OCI-LY7 (cell line): ENCODE measurements around the gene KIRREL1. TPM values are rescaled to one million over a fixed set of nuclear protein-coding genes. Genes with fewer than 3 reads are reported as not detected.

Experiments
- BruUV-seq: library from RNA; stranded (reverse); fragments of 400-500 nt; replicated peaks from 2 replicates; lab custom pipeline; 2021; lab: Mats Ljungman, UMichigan
- CTCF ChIA-PET: fragments of 300-600 bp; sonication (Branson Sonifier 250); formaldehyde crosslinking; loops from one replicate; lab custom pipeline; 2022; ENCODE audit warnings: antibody characterized with exemption; ENCODE audit not compliant: unreplicated experiment; lab: Charles Lee
- POLR2A ChIA-PET: fragments of 300-600 bp; sonication (Branson Sonifier 250); formaldehyde crosslinking; loops from one replicate; lab custom pipeline; 2022; ENCODE audit warnings: antibody characterized with exemption; lab: Charles Lee
- DNase-seq: peaks from one replicate; pipeline ENCODE4 v3.0.0-alpha.2; 2015; ENCODE audit warnings: low spot score
- H2AFZ ChIP-seq: fragments of 200-600 bp; sonication (generic), shearing (Covaris generic); 2 replicates; pipeline ENCODE4 v1.6.1; 2014; ENCODE audit warnings: mild to moderate bottlenecking, antibody characterized with exemption, low read length, moderate library complexity
- H3K27ac ChIP-seq: fragments of 200-600 bp; sonication (generic); 2 replicates; pipeline ENCODE4 v1.5.1; 2014; ENCODE audit warnings: mixed run types, low read depth, mild to moderate bottlenecking, moderate library complexity, low read length, inconsistent platforms; ENCODE audit not compliant: poor library complexity, severe bottlenecking
- H3K36me3 ChIP-seq: fragments of 200-600 bp; sonication (generic); 2 replicates; pipeline ENCODE4 v1.6.1; 2014; ENCODE audit warnings: mild to moderate bottlenecking, antibody characterized with exemption, low read length, moderate library complexity, mixed read lengths; ENCODE audit not compliant: insufficient read depth
- H3K4me1 ChIP-seq: fragments of 200-600 bp; sonication (generic); 2 replicates; pipeline ENCODE4 v1.5.1; 2014; ENCODE audit warnings: mild to moderate bottlenecking, low read length; ENCODE audit not compliant: insufficient read depth, poor library complexity, severe bottlenecking
- H3K4me2 ChIP-seq: fragments of 200-600 bp; sonication (generic); 2 replicates; pipeline ENCODE4 v1.6.1; 2014; ENCODE audit warnings: mild to moderate bottlenecking, low read length
- H3K4me3 ChIP-seq: fragments of 200-600 bp; sonication (generic); 2 replicates; pipeline ENCODE4 v1.5.1; 2014; ENCODE audit warnings: mild to moderate bottlenecking, low read depth, low read length; ENCODE audit not compliant: poor library complexity, severe bottlenecking
- H3K79me2 ChIP-seq: fragments of 200-600 bp; sonication (generic); 2 replicates; pipeline ENCODE4 v1.6.1; 2016; ENCODE audit warnings: low read depth, mild to moderate bottlenecking, low read length, moderate library complexity, mixed read lengths; ENCODE audit not compliant: insufficient read depth
- H3K9me2 ChIP-seq: fragments of 200-600 bp; sonication (generic); 2 replicates; pipeline ENCODE4 v1.6.1; 2016; ENCODE audit warnings: mild to moderate bottlenecking, low read length, mixed read lengths; ENCODE audit not compliant: insufficient read depth
- H3K9me3 ChIP-seq: fragments of 200-600 bp; sonication (generic); 2 replicates; pipeline ENCODE4 v1.6.1; 2014; ENCODE audit warnings: mild to moderate bottlenecking, mixed run types, low read length, mixed read lengths
- H4K20me1 ChIP-seq: fragments of 200-600 bp; sonication (generic); 2 replicates; pipeline ENCODE4 v1.6.1; 2014; ENCODE audit warnings: mild to moderate bottlenecking, antibody characterized with exemption, low read length, moderate library complexity, mixed read lengths; ENCODE audit not compliant: insufficient read depth
- CTCF ChIP-seq: fragments of 200-600 bp; sonication (generic); conservative IDR thresholded peaks from 2 replicates; pipeline ENCODE4 v1.5.1; 2014; ENCODE audit warnings: mild to moderate bottlenecking, antibody characterized with exemption, low read length, moderate library complexity, mixed read lengths
- EZH2phosphoT487 ChIP-seq: fragments of 200-600 bp; sonication (generic); IDR thresholded peaks from 2 replicates; pipeline ENCODE4 v1.6.1; 2018; ENCODE audit warnings: low read depth, borderline replicate concordance, mild to moderate bottlenecking, mixed run types, antibody characterized with exemption, low read length, moderate library complexity, mixed read lengths
- intact Hi-C: fragments of 100-400 bp; cut with micrococcal nuclease; formaldehyde crosslinking; loops from one replicate; pipeline ENCODE4 v1.10.0; 2022; ENCODE audit not compliant: unreplicated experiment
- total RNA-seq, 2 experiments: library from RNA; depleted of rRNA in 1 of 2; stranded (reverse); fragments of >200 nt in 1 of 2; shearing (Covaris generic) in 1 of 2; gene quantifications; 2 replicates each; pipeline ENCODE4 v1.2.3, GENCODE V29; 2014 to 2022

The KIRREL1 gene
- total RNA-seq, 2 experiments from 2014 or later, result not detected

GRCh38 chr1:157968508-157968907 lies 24.9 kb upstream of the KIRREL1 start:
- ChIA-PET CTCF (no interaction called here), POLR2A (no interaction called here)
- DNase-seq, result no peak
- Histone ChIP-seq H3K79me2 (no peaks in the 10 kb centered on the region), H4K20me1 (no peaks in the 10 kb centered on the region), H3K4me3 (no peak overlapping the region), H3K4me2 (no peak overlapping the region), H3K36me3 (no peaks in the 10 kb centered on the region), H3K27ac (no peak overlapping the region), H3K9me3 (peaks cover 6% of the 10 kb centered on the region; the same call in 1 of the 2 replicates), H2AFZ (no peak overlapping the region), H3K4me1 (no peaks in the 10 kb centered on the region), H3K9me2 (no peaks in the 10 kb centered on the region)
- intact Hi-C loops, result loop anchor here (2.0 kb wide), 1 partner anchor 152 kb away; no protein-coding TSS in a partner anchor
- BruUV-seq, result no TSS peak
- no peak for TF ChIP-seq EZH2phosphoT487
- no peak for TF ChIP-seq CTCF

GRCh38 chr1:157968946-157969345 lies 24.5 kb upstream of the KIRREL1 start:
- Histone ChIP-seq H3K4me2 (no peak overlapping the region), H4K20me1 (no peaks in the 10 kb centered on the region), H3K79me2 (no peaks in the 10 kb centered on the region), H3K4me3 (no peak overlapping the region), H3K9me2 (no peaks in the 10 kb centered on the region), H3K36me3 (no peaks in the 10 kb centered on the region), H2AFZ (no peak overlapping the region), H3K9me3 (peaks cover 6% of the 10 kb centered on the region; the same call in 1 of the 2 replicates), H3K27ac (no peak overlapping the region), H3K4me1 (no peaks in the 10 kb centered on the region)
- DNase-seq, result no peak
- BruUV-seq, result no TSS peak
- intact Hi-C loops, result loop anchor here (2.0 kb wide), 1 partner anchor 152 kb away; no protein-coding TSS in a partner anchor
- TF ChIP-seq CTCF, result no peak
- no peak for TF ChIP-seq EZH2phosphoT487
- POLR2A ChIA-PET, result no interaction called here
- CTCF ChIA-PET, result no interaction called here

DNA sequence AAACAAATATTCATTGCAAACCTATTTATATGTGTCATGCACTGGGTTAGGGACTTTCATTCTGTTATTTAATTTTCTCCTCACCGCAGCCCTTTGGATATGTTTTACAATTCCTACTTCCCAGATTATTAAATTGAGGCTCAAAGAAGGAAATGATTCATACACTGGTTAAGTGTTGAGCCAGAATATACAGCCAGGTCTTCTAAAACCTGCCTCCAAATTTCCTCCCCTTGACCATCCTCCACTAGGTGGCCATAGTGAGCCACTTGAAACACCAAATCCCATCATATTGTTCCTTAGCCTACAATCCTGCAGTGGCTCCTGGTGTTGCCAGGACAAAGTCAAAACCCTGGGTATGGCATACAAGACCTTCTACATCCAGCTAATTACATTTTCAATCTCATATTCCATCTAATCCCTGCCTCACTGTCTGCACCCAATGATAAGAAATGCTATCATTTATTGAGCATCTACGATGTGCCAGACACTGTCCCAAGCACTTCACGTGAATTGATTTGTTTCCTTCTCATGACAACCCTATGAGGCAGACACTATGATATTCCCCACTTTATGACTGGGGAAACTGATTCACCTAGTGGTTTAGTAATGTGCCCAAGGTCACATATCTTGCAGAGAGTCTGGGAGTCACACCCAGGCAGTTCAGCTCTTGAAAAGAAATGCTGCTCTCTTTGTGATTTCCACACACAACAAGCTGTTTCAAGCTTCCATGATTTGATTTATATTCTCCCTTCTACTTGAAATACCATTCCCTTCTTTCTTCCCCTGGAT lies 23.6 kb upstream of the KIRREL1 start:
- peak; percentile 34 for DNase-seq
- intact Hi-C loops, result loop anchor here (2.0 to 10.0 kb wide), 2 partner anchors 65 to 151 kb away; no protein-coding TSS in a partner anchor
- CTCF ChIA-PET, result no interaction called here
- Histone ChIP-seq H3K9me3 (peaks cover 6% of the 10 kb centered on the region; the same call in 1 of the 2 replicates), H4K20me1 (no peaks in the 10 kb centered on the region), H3K9me2 (no peaks in the 10 kb centered on the region), H3K4me2 (no peak overlapping the region), H3K36me3 (no peaks in the 10 kb centered on the region), H3K79me2 (no peaks in the 10 kb centered on the region), H3K4me1 (no peaks in the 10 kb centered on the region), H3K27ac (no peak overlapping the region), H2AFZ (no peak overlapping the region), H3K4me3 (no peak overlapping the region)
- TF ChIP-seq CTCF (peak; percentile 90), EZH2phosphoT487 (no peak)
- POLR2A ChIA-PET, result no interaction called here
- BruUV-seq, result no TSS peak
